SKM-1 (cell line): Measurements from ENCODE around the gene RNF144B.
"Not testable (repeated sequence)": the region's sequence is repeated elsewhere in the genome, so short reads cannot be mapped to it uniquely, and the experiment has no call there.

ENCODE experiments used
- DNase-seq: peaks from one replicate; lab custom pipeline; 2025; ENCODE audit not compliant: unreplicated experiment; lab: John Stamatoyannopoulos, UW

Gene RNF144B

DNA sequence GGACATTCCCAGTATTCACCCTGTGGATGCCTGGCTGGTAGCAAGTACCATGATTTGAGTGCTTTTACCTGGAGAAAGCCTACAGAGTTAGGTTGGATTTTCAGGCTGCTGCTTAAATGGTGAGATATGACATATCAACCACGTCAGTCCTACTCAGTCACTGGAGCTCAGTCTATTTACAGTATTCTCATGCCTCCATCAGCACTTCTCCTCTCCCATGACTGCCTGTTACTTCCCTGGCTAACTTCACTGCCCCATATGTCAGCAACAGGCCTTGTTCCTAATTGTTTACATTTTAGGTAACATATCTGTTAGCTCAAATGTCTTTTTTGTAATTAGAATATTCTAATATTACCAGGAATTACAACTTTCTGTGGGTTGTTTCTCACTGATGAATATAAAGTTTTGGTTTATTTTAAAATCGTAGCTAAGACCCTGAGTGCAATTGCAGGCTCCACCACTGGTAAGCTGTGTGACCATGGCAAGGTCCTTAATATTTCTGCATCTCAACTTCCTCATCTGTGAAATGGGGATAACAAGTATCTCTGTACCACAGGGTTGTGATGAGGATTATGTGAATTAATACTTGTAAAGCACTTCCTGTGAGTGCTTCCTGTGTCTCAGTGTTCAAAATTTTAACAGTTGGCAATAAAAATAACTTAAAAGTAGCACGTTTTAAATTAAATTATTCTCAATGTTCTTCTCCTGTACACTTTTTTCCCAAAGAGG, 54.3 kb downstream of the RNF144B start:
- DNase-seq: no peak

DNA sequence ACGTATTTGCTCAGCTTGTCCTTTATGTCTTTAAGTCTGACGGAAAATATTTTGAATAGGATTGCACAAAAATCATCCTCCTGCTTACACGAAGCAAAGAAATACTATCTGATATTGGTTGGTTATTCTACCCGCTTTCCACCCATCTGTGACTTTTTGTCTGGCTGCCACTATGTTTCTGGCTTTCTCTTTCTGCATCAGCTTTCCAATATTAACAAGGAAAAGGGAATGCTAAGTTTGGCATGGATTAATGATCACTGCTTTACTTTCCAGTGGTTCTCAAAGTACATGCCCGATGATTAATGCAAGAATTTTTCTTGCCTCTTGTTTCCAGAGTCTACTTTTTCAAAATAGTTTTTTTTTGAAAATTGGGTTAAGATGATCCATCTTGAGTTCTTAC, 57.0 kb downstream of the RNF144B start:
- no peak for DNase-seq

DNA sequence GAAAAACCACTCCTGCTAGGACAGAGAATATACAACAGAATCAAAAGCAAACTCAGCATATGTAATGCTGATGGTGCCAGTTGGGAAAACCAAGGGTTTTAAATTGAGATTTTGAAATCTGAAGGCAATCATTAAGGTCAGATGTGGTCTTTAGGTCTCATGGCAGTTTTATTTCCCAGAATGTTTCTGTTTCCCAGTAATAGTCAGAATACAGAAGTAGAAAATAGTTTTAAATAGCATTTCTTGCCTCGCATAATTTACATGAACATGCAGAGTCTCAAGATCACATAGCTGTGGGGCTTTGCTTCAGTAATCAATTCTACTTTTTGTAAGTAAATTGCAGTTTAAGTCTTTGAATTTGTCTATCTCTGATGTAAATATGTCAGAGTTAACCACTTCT, 58.1 kb downstream of the RNF144B start:
- DNase-seq: no peak

DNA sequence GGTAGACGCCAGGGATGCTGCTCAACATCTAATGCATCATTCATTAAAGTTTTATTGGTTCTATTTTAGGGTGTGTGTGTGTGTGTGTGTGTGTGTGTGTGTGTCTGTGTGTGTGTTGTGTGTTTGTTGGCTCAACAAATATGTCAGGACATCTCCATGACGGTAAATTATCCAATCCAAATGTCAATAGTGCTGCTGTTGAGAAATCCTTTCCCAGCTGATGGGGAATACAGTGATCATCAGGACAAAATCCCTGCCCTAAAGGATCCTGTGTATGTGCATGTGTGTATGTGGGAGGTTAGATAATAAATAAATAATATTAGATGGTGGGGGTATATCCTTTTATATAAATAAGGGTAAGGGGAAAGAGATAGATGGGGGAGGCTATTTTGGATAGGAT, 59.6 kb downstream of the RNF144B start:
- no peak for DNase-seq

DNA sequence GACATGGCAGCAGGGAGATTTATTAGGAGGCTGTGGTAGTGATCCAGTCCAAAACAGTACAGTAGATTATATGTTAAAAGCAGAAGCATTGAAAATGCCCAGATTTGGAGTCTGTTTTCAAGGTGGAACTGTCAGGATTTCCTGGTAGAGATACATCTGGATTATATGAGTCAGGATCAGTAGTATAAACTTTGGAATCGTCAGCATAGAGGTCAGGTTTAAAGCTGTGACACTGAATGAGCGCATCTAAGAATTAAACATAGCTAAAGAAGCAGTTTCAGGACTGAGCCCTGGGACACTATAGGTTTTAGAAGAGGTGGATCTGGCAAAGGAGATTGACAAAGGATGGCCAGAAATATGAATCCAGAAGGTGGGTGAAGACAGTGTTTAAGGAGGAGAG, 60.4 kb downstream of the RNF144B start:
- DNase-seq: no peak

DNA sequence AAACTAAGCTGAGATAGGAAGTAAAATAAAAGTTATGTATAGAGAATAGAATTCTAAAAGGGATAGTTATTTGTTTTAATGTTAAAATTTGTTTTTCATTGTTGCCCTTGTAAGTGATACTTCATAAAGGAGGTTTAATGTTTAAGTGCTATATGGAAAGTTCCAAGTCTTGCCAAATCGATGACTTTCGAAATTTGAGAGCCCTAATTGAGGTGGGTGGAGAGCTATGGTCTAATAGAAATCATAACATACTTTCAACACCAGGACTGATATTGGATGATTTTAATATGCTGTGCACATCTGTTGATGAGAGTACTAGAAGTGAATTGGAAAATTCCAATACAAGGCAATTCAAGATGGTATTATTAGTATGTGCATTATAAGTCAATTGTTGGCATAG, 64.6 kb downstream of the RNF144B start:
- DNase-seq: no peak

DNA sequence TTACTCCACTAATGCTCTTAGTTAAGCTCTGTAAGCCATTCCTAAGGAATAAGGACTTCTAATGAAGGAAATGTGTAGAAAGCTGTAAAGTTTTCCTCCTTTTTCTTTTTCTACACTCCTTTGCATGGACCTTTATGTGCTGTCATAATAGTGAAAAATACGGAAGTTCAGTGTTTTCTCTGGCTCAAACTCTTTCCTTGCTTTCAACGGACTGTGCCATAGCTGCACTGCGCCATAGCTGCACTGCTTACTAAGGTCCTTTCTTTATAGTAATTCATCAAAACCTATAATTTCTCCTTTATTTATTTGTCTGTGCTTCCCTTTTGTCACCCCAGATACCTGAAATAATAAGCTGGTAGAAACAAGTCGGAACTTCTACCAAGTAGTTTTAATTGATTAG, 67.3 kb downstream of the RNF144B start:
- DNase-seq: no peak

DNA sequence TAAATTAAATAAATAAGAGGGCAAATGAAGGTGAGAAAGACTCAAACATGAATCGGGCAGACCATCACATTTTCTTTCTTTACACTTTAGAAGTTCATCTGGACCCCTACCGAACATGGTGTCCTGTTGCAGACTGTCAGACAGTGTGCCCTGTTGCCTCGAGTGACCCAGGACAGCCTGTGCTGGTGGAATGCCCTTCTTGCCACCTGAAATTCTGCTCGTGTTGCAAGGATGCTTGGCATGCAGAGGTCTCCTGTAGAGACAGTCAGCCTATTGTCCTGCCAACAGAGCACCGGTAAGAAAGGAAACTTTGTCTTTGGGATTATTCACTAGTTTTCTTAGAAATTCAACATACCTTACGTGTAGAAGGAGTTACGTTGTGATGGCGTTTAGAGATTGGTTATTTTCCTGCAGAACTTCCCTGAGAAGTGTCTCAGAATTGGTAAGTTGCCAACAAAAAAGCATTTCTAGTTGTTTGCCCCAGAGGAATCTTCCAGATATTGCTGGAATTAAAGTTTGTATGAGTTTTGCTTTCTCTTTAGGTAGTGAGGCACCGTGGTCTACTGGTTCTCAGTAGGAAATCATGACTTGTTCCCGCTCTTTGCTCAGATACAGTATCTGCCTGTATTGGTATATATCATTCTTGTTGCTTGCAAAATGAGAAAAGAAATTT, 70.1 kb downstream of the RNF144B start:
- DNase-seq: no peak

DNA sequence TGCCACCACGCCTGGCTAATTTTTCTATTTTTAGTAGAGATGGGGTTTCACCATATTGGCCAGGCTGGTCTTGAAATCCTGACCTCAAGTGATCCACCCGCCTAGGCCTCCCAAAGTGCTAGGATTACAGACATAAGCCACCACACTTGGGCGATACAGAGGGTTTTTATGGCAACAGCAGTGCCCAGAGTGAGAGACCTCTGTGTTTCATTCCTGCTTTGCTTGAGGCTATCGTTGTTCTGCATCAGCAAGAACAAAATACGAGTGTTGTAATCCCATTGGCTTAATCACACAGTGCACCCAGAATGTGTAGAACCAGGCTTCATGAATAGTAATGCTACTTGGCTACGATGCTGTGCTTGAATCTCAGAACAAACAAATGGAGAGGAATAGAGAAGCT, 70.9 kb downstream of the RNF144B start:
- DNase-seq: not testable (repeated sequence)

DNA sequence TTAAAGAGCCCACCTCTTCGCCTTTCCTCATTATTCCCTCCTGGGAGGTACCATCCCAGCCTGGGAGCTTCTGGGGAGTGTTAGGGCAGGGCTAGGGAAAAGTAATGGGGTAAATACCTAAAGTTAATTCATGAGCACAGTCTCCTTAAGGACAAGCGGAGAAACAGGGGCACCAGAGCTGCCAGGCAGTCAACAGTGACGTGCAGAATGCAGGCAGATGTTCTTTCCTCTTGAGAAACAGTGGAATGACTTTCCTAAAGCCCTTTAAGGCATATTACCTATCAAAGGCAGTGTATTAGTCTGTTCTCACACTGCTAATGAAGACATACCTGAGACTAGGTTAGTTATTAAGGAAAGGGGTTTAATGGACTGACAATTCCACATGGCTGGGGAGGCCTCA, 76.3 kb downstream of the RNF144B start:
- DNase-seq: no peak

DNA sequence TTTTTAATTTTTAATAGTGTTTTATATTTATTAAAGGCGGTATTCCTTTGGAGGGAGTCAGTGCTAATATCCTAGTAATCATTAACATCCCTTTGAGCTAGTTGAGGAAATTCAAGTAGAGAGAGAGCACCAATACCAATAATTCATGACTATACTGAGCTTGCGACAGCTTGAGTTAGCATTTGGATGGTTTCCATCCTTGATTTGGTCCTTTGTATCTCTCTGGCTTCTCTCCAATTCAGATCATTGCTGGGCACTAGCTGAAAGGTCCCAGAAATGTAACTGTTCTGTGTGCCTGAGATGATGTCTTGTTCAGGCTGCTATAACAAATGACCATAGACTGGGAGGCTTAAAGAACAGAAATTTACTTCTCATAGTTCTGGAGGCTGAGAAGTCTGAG, 77.0 kb downstream of the RNF144B start:
- DNase-seq: no peak

DNA sequence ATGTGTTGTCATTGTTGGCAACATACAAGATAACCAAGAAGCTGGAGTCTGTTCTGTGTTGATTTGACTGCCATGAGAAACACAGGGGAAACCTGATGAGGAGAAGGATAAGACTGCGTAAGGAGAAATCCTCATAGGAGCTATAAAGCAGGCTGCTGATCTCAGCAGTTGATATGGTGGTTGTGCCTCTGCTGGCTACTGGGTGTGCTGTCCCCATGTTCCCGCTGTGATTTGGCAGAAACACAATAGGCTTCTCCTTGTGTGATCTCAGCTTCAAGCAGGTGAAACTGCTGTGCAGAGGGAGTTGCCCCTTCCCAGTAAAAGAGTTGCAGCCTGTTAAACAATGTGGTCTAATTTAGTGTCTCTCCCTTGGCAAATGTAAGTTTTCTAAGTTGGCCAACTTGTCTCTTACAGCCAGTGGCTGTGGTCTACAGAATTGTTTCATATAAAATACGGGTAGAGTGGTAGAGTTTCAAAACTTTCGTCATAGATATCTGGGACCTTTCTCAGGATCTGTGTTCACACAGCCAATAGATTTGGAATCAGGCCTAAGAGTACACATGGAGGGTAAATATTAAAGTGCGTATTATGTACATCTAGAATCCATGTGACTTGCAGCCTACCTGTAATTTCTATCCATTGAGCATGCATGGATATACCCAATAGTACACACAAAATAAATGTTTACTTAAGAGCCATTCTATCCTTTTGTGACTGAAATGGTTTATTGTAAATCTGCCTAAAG, 78.4 kb downstream of the RNF144B start:
- no peak for DNase-seq

DNA sequence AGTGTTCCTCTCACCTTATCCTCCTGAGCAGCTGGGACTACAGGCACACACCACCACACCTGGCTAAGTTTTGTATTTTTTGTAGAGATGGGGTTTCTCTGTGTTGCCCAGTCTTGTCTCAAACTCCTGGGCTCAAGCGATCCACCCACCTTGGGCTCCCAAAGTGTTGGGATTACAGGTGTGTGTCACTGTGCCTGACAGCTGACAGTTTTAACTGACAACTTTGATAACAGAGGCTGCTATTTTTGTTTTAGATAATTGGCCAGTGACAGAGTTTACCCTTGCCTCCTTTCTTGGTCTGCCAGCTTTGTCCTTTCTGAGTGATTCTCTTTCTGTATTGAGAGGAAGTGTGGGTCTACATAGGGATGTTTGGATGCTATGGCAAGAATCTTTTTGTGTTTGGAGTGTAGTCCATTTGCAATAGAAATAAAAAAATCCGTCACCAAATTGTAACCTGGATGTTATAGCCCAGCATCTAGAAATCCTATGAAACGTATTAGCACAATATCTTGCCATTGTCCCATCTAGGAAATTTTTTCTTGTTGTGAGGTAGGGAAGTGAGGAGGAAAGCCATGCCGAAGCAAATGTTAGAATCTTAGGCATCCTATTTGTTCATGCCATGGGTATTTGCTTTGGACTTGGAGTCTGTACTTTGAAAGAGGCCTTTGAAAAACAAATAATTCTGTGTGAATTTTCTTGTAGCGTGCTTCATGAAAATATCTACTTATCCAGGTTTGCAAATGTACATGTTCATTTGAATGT, 80.8 kb downstream of the RNF144B start:
- no peak for DNase-seq

DNA sequence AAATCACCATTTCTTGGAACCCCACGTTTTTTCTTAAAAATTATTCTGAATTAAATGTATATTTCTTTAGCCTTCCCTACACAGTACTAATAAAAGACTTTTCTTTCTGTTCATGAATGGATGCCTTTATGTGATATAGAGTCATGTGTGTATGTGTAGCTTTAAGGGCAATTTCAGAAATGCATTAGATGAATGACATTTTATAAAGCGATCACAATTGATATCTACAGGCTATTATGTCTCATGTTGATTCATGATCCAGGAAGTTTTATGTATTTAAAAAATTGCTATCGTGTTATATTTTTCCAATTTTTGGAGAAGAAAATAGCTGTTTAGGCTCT, 81.3 kb downstream of the RNF144B start:
- DNase-seq: no peak

DNA sequence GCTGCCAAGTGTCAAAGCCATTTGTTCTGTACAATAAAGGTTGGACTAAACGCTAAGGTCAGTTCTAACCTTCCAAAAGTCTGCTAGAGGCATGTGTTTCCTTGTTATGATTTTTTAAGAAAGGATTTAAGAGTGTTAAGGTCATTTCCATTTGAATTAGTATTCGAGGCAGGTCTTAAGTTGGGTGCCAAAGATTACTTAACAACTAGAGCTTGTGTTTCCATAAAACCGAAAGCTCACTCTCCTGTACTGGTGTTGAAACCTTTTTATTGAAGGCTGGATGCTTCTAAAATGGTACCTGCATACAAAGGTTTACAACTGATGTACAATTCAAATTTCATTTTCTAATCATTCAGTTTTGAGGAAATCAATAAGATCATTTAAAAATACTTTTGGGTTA, 82.4 kb downstream of the RNF144B start:
- no peak for DNase-seq

DNA sequence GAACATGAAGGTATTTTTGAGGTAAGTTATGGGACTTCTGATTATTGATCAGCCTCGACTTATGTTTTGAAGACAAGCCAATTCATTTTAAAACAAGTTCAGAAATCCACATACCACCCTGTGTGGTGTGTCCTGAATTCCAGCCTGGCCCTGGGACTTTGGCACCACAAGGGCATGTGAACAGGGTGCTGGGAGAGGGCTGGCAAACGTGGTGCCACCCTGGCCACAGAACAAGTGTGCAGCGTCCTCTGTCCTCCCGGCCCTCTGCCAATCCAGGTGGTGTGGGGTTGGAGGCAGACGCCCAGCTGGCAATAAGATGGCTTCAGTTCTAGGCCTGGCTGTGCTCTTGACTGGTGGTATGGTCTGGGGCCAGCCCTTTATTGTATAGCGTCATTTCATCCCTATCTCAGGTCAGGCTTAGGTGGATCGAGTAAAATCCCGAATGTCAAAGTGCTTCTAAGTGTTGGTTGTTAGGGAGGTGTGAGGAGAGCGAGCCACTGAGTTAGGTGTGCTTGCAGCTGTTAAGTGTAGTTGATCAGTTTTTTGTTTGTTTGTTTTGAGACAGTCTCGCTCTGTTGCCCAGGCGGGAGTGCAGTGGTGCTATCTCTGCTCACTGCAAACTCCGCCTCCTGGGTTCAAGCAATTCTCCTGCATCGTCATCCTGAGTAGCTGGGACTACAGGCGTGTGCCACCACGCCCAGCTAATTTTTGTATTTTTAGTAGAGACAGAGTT, 84.2 kb downstream of the RNF144B start:
- no peak for DNase-seq

DNA sequence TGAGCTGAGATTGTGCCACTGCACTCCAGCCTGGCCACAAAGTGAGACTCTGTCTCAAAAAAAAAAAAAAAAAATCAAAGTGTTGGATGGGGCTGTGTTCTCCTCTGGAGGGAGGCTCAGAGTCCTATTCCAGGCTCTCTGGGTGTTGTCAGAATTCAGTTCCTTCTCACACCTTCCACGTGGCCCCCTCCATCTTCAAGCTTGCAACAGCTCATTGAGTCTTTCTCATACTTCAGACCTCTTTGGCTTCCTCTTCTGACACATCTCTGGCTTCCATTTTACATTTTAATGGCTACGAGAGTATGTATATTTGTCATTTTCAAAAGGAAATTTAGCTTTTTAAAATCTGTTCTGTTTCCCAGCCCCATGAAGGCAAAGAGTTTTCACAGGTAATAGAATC, 85.8 kb downstream of the RNF144B start:
- DNase-seq: no peak

DNA sequence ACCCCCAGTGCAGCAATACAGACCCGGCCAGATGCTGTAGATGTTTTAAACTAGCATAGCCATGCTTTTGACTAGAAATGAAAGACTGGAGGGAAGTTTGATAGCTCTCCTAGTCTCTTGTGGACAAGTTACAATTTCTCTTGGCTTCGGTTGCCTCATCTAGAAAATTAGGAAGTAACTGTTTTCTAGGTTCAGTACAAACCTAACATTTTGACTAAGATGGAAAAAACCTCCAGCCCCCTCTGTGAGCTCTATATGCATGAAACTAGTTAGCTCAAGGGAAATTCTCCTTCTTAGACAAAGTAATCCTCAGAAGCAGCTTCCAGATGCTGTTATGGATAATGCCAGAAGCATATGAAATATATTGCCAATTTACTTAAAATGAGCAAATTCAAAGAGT, 86.6 kb downstream of the RNF144B start:
- peak; percentile 2 for DNase-seq

DNA sequence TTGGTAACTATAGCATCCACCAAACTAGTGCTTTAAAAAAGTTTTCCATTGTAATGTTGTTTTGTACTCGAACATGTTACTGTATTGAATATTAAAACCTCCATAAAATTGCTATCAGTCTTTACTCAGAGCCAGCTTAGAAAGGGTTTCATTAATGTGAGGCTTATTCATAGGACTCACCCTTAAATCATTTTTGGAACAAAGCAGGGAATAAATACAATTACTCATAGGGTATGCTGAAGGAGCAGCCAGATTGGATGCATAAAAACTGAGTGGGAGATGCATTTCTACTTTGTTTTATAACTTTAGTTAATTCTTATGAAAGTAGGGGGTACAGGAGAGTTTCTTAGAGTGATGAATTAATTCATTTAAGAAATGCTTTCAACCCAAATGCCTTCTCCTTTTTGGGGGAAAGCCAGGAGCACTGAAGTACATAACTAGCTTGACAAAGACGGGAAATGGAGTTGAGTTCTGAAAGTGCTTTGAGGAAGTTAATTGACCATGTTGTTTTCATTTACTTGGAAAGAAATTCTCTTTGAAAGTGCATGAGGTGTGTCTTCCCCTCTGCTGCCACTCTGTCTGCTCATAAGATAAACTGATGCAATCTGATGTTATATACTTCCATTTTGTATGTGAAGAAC, 90.3 kb downstream of the RNF144B start:
- DNase-seq: peak; percentile 14

DNA sequence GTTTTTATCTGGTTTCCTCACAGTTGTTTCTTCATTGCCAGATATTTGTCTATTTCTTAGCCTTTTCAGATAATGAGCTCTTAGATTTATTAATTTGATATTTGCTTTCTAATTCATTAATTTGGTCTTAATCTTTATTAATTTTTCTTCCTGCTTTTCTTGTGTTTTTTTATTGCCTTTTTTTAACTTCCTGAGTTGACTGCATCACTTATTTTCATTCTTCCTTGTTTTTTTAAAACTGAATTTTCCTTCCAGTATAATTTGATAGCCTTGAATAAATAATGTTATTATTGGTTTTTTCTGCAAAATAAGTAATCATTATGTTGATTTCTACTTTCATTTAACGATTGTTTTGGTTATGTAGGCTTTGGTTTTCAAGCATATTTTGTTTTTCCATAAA, 91.5 kb downstream of the RNF144B start:
- DNase-seq: no peak
